AG04449 (cell line): ENCODE data around the gene GRK1.
A peak's percentile ranks its signal among the peaks of the same experiment; 100 is the strongest.

Experiments
- CTCF ChIA-PET: fragments of 350-600 bp; formaldehyde crosslinking; extraction: SDS; loops from one replicate; lab custom pipeline; 2021; ENCODE audit warnings: antibody characterized with exemption; lab: Yijun Ruan, JAX
- POLR2A ChIA-PET: fragments of 400-600, 350-600 bp; formaldehyde crosslinking; extraction: SDS; loops from one replicate; lab custom pipeline; 2020; ENCODE audit warnings: antibody characterized with exemption, inconsistent platforms; lab: Yijun Ruan, JAX
- DNase-seq: peaks from one replicate; pipeline ENCODE4 v3.0.0-alpha.2; 2010; ENCODE audit warnings: low read depth, low spot score
- H3K4me3 ChIP-seq: 2 replicates; pipeline ENCODE4 v1.5.1; 2011; ENCODE audit warnings: low read depth, mild to moderate bottlenecking, control low read depth, low read length
- CTCF ChIP-seq: IDR thresholded peaks from one replicate; pipeline ENCODE4 v1.5.1; 2011; ENCODE audit warnings: mild to moderate bottlenecking, moderate library complexity, low read length, control low read depth, inconsistent platforms; ENCODE audit not compliant: insufficient read depth; ENCODE audit errors: missing control alignments

The GRK1 gene

GRCh38 chr13:113754691-113755090, 87.7 kb downstream of the GRK1 start:
- ChIA-PET POLR2A (no interaction called here), CTCF (no interaction called here)
- no peak for TF ChIP-seq CTCF
- DNase-seq = no peak
- no peak overlapping the region for H3K4me3 ChIP-seq

DNA sequence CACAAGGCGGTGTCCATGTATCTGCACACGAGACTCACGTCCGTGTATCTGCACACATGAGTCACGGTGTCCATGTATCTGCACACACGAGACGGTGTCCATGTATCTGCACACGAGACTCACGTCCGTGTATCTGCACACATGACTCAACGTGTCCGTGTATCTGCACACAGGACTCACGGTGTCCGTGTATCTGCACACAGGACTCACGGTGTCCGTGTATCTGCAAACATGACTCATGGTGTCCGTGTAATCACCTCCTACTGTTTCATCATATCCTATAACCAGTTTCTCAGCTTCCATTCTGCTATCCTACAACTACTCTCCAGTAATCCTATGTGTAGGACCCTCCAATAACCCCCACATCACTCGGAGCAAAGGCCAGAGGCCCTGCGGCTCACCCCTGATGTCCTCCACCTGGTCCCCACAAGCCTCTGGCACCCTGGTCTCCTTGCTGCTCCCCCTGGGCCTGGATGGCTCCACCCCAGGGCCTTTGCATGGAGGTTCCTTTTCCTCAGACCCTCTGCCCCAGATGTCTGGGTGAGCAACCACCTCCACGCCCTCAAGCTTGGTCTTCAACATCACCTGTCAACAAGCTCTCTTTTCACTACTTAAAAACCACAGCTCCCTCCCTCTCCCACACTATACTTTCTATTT, 89.5 kb downstream of the GRK1 start:
- no peak for TF ChIP-seq CTCF
- POLR2A ChIA-PET = interaction anchor here (1.2 kb wide), 1 partner anchor 84 kb away, joined by 3 read pairs; no protein-coding TSS in a partner anchor
- CTCF ChIA-PET = no interaction called here
- H3K4me3 ChIP-seq = no peak overlapping the region
- DNase-seq = no peak

DNA sequence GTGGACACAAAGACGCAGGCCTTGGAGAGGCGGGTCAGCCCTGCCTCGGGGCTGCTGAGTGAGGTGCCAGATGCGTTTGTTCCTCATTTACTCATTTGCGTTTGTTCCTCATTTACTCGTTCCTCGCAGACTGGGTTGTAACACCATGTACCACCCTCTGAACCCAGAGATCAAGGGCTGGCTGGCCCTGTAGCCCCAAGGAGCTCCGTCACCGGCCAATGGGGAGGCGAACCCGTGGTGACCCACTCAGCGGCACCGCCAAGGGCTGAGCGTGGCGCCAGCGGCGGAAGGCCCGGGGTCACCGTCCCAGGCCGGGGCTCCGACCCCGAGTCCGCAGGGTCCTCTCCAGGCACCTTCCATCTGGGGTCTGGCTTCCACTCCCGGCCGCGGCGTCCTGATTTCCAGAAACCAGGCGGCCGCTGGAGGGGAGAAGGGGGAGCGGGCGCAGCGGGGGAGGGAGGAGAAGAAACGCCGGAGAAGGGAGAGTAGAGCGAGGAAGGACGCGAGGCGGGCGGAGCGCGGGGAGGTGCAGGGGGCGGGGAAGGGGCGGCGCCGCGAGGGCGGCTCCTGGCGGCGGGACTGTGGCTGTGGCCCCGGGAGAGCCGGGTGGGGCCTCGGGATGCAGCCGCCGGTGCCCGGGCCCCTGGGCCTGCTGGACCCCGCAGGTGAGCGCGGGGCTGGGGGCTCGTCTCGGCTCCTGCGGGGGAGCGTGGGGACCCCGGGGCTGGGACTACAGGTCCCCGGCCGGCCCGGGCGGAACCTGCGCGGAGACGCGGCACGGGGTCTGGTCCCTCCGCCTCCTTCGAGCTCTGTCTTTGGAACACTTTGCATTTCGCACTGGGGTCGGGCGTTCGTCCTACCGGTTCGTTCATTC, 91.9 kb downstream of the GRK1 start, which contains the start of gene TMEM255B:
Gene TMEM255B, plus strand, starts transcription at position 576 of the 874 bp plus-strand sequence. Its CDS starts 44 bp downstream, at position 620.
- TF ChIP-seq CTCF = peak; percentile 19
- no peak for DNase-seq
- CTCF ChIA-PET = interaction anchor here (0.7 kb wide), 2 partner anchors 9 to 12 kb away, joined by 3 read pairs; no protein-coding TSS in a partner anchor
- peak within 1 kb of the TSS; percentile 59 for H3K4me3 ChIP-seq
- POLR2A ChIA-PET = no interaction called here

- H3K4me3 ChIP-seq = peak overlapping the region; percentile 59
- POLR2A ChIA-PET = no interaction called here
- CTCF ChIA-PET = interaction anchor here (0.7 kb wide), 1 partner anchor 8 kb away, joined by 3 read pairs; no protein-coding TSS in a partner anchor
- DNase-seq = no peak
- no peak for TF ChIP-seq CTCF
These were observed 92.6 kb downstream of the GRK1 start for GRCh38 chr13:113759525-113760137.

DNA sequence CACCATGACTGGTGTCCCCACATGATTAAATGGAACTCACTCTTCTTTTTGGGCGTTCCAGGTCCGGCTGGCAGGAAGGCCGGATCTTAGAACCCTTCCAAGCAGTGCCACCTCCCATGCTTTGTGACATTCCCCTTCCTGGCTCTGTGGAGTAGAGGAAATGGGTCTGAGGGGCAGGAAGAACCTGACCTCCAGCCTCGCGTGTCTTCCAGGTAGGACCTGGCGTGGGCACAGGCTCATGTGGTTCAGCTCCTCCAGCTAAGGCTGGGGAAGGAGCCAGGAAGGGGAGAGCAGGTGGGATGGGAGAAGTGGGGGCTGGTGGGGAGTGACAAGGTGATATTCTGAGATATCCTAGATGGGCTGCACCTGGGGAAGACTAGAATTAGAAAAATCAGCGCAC, 94.1 kb downstream of the GRK1 start:
- no peak overlapping the region for H3K4me3 ChIP-seq
- CTCF ChIA-PET = no interaction called here
- no peak for TF ChIP-seq CTCF
- POLR2A ChIA-PET = no interaction called here
- DNase-seq = no peak
